WERI-Rb-1 (cell line): ENCODE results near the gene HDLBP.

Experiments
- DNase-seq: peaks from one replicate; pipeline ENCODE4 v3.0.0-alpha.2; 2020
- H3K27ac ChIP-seq: fragments of 250-450 bp; sonication (Bioruptor Pico); 2 replicates; pipeline ENCODE4 v1.5.1; 2020; ENCODE audit warnings: mild to moderate bottlenecking, moderate library complexity
- H3K27me3 ChIP-seq: fragments of 250-450 bp; sonication (Bioruptor Pico); 2 replicates; pipeline ENCODE4 v1.5.1; 2021; ENCODE audit warnings: mild to moderate bottlenecking, low read depth, moderate library complexity; ENCODE audit not compliant: insufficient read depth, severe bottlenecking
- H3K36me3 ChIP-seq: fragments of 250-450 bp; sonication (Bioruptor Pico); 2 replicates; pipeline ENCODE4 v1.5.1; 2020; ENCODE audit warnings: mild to moderate bottlenecking, moderate library complexity
- H3K4me3 ChIP-seq: 2 replicates; pipeline ENCODE4 v1.5.1; 2011; ENCODE audit warnings: low read depth, mild to moderate bottlenecking, control low read depth, low read length
- H3K9me3 ChIP-seq: fragments of 250-450 bp; sonication (Bioruptor Pico); 2 replicates; pipeline ENCODE4 v1.5.1; 2021; ENCODE audit warnings: mild to moderate bottlenecking, moderate library complexity; ENCODE audit not compliant: severe bottlenecking
- CTCF ChIP-seq: IDR thresholded peaks from 2 replicates; pipeline ENCODE4 v1.5.1; 2011; ENCODE audit warnings: low read depth, mild to moderate bottlenecking, control low read depth, inconsistent platforms, low read length

HDLBP gene

GRCh38 chr2:241207151-241207550 is 108.3 kb downstream of the HDLBP start:
- TF ChIP-seq CTCF, result no peak

GRCh38 chr2:241205086-241205485 is 110.4 kb downstream of the HDLBP start:
- H3K36me3 ChIP-seq, result no peaks in the 10 kb centered on the region
- no peak for TF ChIP-seq CTCF
- no peaks in the 10 kb centered on the region for H3K9me3 ChIP-seq
- no peak overlapping the region for H3K27ac ChIP-seq
- DNase-seq, result no peak
- H3K27me3 ChIP-seq, result no peaks in the 10 kb centered on the region
- H3K4me3 ChIP-seq, result no peak overlapping the region

More at GRCh38 chr2:241207151-241207550, 108.3 kb downstream of the HDLBP start:
- Histone ChIP-seq H3K27me3 (no peaks in the 10 kb centered on the region), H3K4me3 (no peak overlapping the region), H3K9me3 (no peaks in the 10 kb centered on the region), H3K36me3 (no peaks in the 10 kb centered on the region), H3K27ac (no peak overlapping the region)
- no peak for DNase-seq

GRCh38 chr2:241204490-241204889 is 111.0 kb downstream of the HDLBP start:
- Histone ChIP-seq H3K4me3 (no peak overlapping the region), H3K9me3 (no peaks in the 10 kb centered on the region), H3K27me3 (no peaks in the 10 kb centered on the region), H3K27ac (no peak overlapping the region), H3K36me3 (no peaks in the 10 kb centered on the region)
- no peak for DNase-seq
- TF ChIP-seq CTCF, result no peak

GRCh38 chr2:241204010-241204384 is 111.5 kb downstream of the HDLBP start:
- H3K27ac ChIP-seq, result no peak overlapping the region
- no peaks in the 10 kb centered on the region for H3K9me3 ChIP-seq
- no peak for DNase-seq
- no peaks in the 10 kb centered on the region for H3K36me3 ChIP-seq
- no peak overlapping the region for H3K4me3 ChIP-seq
- TF ChIP-seq CTCF, result no peak
- H3K27me3 ChIP-seq, result no peaks in the 10 kb centered on the region

GRCh38 chr2:241203218-241204009 is 112.1 kb downstream of the HDLBP start:
- H3K4me3 ChIP-seq, result no peak overlapping the region
- H3K27me3 ChIP-seq, result no peaks in the 10 kb centered on the region
- H3K36me3 ChIP-seq, result no peaks in the 10 kb centered on the region
- TF ChIP-seq CTCF, result no peak
- no peaks in the 10 kb centered on the region for H3K9me3 ChIP-seq
- DNase-seq, result no peak
- H3K27ac ChIP-seq, result no peak overlapping the region

- DNase-seq, result no peak
- Histone ChIP-seq H3K9me3 (no peaks in the 10 kb centered on the region), H3K36me3 (no peaks in the 10 kb centered on the region), H3K4me3 (no peak overlapping the region), H3K27me3 (no peaks in the 10 kb centered on the region), H3K27ac (no peak overlapping the region)
- TF ChIP-seq CTCF, result no peak
Observed at GRCh38 chr2:241202681-241203080, 112.8 kb downstream of the HDLBP start.
